Activated CD4-positive, alpha-beta T cell treated with anti-CD3 and anti-CD28 coated beads for 36 hours (primary cell): ENCODE results near the gene EMP2. TPM values are rescaled to one million over a fixed set of nuclear protein-coding genes. Genes with fewer than 3 reads are reported as not detected.
A peak's percentile ranks its signal among the peaks of the same experiment; 100 is the strongest.

Experiments used
- ATAC-seq: fragments of 200-7000 bp; cut with Tn5 transposase; one replicate; pipeline ENCODE4 v1.10.0; 2021; ENCODE audit warnings: mild to moderate bottlenecking, moderate library complexity
- CTCF ChIA-PET: fragments of 350-600 bp; sonication (Branson Sonifier 250); formaldehyde crosslinking; loops from one replicate; lab custom pipeline; 2021; ENCODE audit warnings: antibody characterized with exemption; lab: Charles Lee
- POLR2A ChIA-PET: fragments of 350-600 bp; sonication (Branson Sonifier 250); formaldehyde crosslinking; loops from one replicate; lab custom pipeline; 2021; ENCODE audit warnings: antibody characterized with exemption, inconsistent platforms; lab: Charles Lee
- DNase-seq: peaks from one replicate; pipeline ENCODE4 v3.0.0-alpha.2; 2020
- H3K27ac Mint-ChIP-seq: one replicate; pipeline ENCODE4 v1.8.0; 2021; ENCODE audit warnings: mixed read lengths
- H3K27me3 Mint-ChIP-seq: one replicate; pipeline ENCODE4 v1.8.0; 2021; ENCODE audit warnings: mixed read lengths
- H3K36me3 Mint-ChIP-seq: one replicate; pipeline ENCODE4 v1.8.0; 2021; ENCODE audit warnings: low read depth, mixed read lengths
- H3K4me1 Mint-ChIP-seq: one replicate; pipeline ENCODE4 v1.8.0; 2021; ENCODE audit warnings: mixed read lengths
- H3K4me3 Mint-ChIP-seq: one replicate; pipeline ENCODE4 v1.8.0; 2021; ENCODE audit warnings: mild to moderate bottlenecking, moderate library complexity, mixed read lengths
- H3K9me3 Mint-ChIP-seq: one replicate; pipeline ENCODE4 v1.8.0; 2021; ENCODE audit warnings: low read depth, mixed read lengths
- intact Hi-C, 2 experiments: fragments of 100-400 bp; cut with DNase I in 1 of 2; cut with micrococcal nuclease in 1 of 2; formaldehyde crosslinking; loops; one replicate each; pipeline versions ENCODE4 v1.14.2 to v1.15.1; 2022 to 2024; cut with DNase I, micrococcal nuclease
- total RNA-seq, 2 experiments: library from RNA; stranded (reverse); gene quantifications; one replicate each; pipeline ENCODE4 v1.2.3, GENCODE V29; 2021

Gene EMP2
- total RNA-seq, 2 experiments from 2014 or later: not detected

DNA sequence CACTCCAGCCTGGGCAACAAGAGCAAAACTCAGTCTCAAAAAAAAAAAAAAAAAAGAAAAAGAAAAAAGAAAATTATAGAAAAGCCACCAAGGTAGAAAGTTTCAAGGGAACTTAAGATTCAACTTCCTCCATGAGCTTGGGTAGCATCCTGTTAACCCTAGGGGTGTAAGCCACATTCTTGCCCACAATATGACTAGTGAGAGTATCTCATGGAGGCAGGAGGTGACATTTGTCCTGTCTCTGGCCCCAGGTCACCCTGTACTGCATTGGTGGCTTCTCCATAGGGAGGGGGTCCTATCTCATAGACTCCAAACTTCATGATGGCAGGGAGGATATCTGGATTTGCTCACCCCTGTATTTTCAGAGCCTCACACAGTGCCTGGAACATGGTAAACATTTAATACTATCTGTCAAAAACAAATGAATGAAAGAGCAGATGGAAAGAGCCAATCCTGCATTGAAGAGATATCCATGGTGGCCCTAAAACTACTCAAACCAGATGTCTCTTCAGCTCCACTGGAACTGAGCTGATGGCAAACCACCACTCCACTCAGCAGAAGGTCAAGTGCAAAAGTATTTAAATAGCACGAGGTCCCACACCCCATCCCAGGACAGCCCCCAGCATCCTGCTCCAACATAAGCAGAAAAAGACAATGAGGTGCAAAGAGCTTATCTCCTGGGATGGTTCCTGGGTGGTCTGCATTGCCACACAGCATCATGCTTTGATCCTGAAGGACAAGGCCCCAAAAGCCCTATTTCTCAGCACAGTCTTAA lies 50.3 kb downstream of the EMP2 start:
- no peak overlapping the region for H3K27ac Mint-ChIP-seq
- H3K36me3 Mint-ChIP-seq: no peaks in the 10 kb centered on the region
- H3K9me3 Mint-ChIP-seq: no peaks in the 10 kb centered on the region
- ChIA-PET POLR2A (interaction anchor here (0.6 kb wide), 1 partner anchor 47 kb away, joined by 3 read pairs; no protein-coding TSS in a partner anchor), CTCF (interaction anchor here (0.5 to 2.2 kb wide), 3 partner anchors 9 to 210 kb away, joined by 3 to 7 read pairs (median 3); no protein-coding TSS in a partner anchor)
- ATAC-seq (no peak), DNase-seq (no peak)
- no peaks in the 10 kb centered on the region for H3K27me3 Mint-ChIP-seq
- no peak overlapping the region for H3K4me3 Mint-ChIP-seq
- H3K4me1 Mint-ChIP-seq: no peaks in the 10 kb centered on the region
- intact Hi-C loops: no loop called here

DNA sequence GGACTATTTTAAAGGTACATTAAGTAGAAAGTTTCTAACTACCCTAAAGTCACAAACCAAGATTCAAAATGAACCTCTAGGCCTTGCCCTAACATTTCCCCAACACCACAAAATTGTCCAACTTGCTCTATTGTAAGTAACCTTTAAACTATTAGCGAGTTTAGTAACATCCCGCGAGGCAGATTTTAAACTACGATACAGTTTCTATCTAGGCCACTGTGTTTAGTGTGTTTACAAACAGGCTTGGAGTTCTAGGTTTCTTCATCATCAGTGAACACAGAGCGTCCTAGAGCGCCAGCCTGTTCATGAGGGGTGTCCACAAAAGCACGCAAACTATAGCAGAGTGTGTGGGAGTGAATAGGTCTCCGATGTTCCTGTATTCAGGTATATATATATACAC lies 51.8 kb downstream of the EMP2 start:
- intact Hi-C loops: no loop called here
- ChIA-PET POLR2A (no interaction called here), CTCF (no interaction called here)
- no peak overlapping the region for H3K27ac Mint-ChIP-seq
- no peaks in the 10 kb centered on the region for H3K27me3 Mint-ChIP-seq
- no peaks in the 10 kb centered on the region for H3K4me1 Mint-ChIP-seq
- ATAC-seq: no peak
- H3K36me3 Mint-ChIP-seq: no peaks in the 10 kb centered on the region
- no peak overlapping the region for H3K4me3 Mint-ChIP-seq
- no peaks in the 10 kb centered on the region for H3K9me3 Mint-ChIP-seq
- no peak for DNase-seq

DNA sequence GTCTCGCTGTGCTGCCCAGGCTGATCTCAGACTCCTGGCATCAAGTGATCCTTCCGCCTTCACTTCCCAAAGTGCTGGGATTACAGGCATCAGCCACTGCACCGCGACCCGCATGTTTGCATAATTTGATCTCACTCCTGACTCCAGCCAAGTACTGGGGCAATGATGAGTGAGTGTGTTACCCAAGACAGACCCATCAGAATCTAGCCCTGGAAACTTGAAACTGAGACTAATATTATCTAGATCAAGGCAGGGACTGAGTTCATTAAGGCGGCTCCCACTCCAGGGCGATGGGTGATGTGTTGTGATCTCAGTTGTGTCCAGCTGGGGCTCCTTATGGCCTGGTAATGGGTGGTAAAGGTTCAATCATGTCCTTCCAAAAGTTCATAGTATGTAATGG lies 53.4 kb downstream of the EMP2 start:
- Mint-ChIP-seq H3K27ac (no peak overlapping the region), H3K9me3 (no peaks in the 10 kb centered on the region), H3K4me1 (no peaks in the 10 kb centered on the region), H3K4me3 (no peak overlapping the region), H3K36me3 (no peaks in the 10 kb centered on the region), H3K27me3 (no peaks in the 10 kb centered on the region)
- no peak for DNase-seq
- no peak for ATAC-seq
- intact Hi-C loops: no loop called here
- POLR2A ChIA-PET: no interaction called here
- CTCF ChIA-PET: interaction anchor here (1.0 to 1.1 kb wide), 2 partner anchors 12 to 210 kb away, joined by 3 to 4 read pairs; no protein-coding TSS in a partner anchor

DNA sequence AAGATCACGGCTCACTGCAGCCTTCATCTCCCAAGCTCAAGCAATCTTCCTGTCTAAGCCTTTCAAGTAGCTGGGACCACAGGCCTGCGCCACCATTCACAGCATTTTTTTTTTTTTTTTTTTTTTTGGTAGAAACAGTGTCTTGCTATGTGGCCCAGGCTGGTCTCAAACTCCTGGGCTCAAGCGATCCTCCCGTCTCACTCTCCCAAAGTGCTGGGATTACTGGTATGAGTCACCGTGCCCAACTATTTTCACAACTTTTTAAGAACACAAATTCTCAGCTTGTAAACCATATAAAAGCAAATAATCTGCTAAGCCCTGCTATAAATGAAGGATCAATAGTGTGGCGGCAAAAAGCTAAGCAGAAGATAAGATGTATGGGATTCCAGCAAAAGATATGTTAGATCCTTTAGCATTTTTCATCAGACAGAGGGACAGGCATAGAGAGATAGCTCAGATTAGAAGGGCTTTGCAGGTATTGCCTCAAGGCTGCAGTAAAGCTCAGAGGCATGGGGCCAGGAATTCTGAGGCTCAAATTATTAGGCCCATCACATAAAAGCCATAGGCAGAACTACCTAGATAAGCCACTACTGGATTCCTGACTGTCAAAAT lies 55.1 kb downstream of the EMP2 start:
- Mint-ChIP-seq H3K27ac (no peak overlapping the region), H3K4me3 (no peak overlapping the region), H3K27me3 (no peaks in the 10 kb centered on the region), H3K9me3 (no peaks in the 10 kb centered on the region), H3K4me1 (peaks cover 2% of the 10 kb centered on the region), H3K36me3 (no peaks in the 10 kb centered on the region)
- ATAC-seq (no peak), DNase-seq (no peak)
- ChIA-PET POLR2A (no interaction called here), CTCF (interaction anchor here (0.5 to 1.0 kb wide), 2 partner anchors 10 to 26 kb away, joined by 3 to 4 read pairs; no protein-coding TSS in a partner anchor)
- intact Hi-C loops: no loop called here

DNA sequence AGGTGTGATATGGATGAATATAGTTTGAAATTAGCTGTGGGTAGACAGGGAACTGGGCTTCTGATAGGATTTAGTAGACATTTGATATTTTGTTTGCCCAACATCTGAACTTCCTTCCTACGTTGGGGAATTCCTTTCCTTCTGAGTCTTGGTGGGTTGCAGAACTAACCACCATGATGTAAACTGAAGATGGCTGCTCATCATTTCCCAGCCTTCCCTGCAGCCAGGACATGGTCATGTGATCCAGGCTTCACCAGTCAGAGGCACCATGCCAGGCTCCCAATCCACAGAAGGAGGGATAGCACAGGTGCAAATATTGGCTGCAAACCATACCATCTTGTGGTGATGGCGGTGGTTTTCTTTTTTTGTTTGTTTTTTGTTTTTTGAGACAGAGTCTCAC lies 57.4 kb downstream of the EMP2 start:
- Mint-ChIP-seq H3K27ac (no peak overlapping the region), H3K27me3 (peaks cover 3% of the 10 kb centered on the region), H3K4me3 (no peak overlapping the region), H3K4me1 (peaks cover 2% of the 10 kb centered on the region), H3K9me3 (no peaks in the 10 kb centered on the region), H3K36me3 (no peaks in the 10 kb centered on the region)
- CTCF ChIA-PET: interaction anchor here (0.9 to 2.6 kb wide), 9 partner anchors 8 to 339 kb away, joined by 3 to 8 read pairs (median 4); partner anchors contain the start of gene EMP2
- POLR2A ChIA-PET: no interaction called here
- no peak for ATAC-seq
- intact Hi-C loops: no loop called here
- DNase-seq: no peak

DNA sequence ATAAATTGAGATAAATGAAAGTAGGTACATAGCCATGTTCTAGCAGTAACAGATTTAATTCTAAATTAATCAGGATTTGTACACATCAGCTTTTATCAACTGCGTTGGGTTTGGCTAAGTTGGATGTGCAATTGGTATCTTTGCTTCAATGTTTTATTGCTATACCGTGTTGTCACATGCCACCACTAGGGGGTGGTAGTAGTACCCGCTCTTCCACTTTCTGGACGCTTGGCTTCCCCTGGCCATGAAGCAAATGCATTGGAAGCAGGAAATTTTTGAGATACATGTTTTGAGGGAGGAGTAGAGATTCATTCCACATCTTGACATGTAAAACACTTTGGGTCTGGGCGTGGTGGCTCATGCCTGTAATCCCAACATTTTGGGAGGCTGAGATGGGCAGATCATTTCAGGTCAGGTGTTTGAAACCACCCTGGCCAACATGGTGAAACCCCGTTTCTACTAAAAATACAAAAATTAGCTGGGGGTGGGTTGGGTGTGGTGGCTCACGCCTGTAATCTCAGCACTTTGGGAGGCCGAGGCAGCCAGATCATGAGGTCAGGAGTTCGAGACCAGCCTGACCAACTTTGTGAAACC lies 58.6 kb downstream of the EMP2 start:
- POLR2A ChIA-PET: no interaction called here
- intact Hi-C loops: loop anchor here in 1 of 2 experiments (1.0 kb wide), 2 partner anchors 216 to 397 kb away; no protein-coding TSS in a partner anchor

DNA sequence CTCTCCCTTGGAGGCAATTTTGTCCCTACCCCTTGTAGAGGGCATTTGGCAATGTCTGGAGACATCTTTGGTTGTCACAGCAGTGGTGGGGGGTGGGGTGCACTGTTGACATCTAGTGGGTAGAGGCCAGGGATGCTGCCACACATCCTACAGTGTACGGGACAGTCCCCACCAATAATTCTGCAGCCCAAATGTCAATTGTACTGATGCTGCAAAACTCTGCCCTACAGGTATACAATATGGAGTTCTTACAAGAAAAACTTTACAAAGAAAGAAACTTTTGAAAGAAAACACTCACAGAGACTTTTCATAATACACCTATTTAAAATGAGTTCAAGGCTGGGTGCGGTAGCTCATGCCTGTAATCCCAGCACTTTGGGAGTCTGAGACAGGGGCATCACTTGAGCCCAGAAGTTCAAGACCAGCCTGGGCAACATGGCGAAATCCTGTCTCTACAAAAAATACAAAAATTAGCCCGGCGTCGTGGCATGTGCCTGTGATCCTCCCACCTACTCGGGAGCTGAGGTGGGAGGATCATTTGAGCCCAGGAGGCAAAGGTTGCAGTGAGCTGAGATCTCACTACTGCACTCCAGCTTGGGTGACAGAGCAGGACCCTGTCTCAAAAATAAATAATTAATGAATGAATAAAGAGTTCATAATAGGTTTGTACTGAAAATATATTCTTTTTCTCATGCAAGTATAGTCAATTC lies 59.4 kb downstream of the EMP2 start:
- Mint-ChIP-seq H3K36me3 (no peaks in the 10 kb centered on the region), H3K9me3 (no peaks in the 10 kb centered on the region), H3K4me1 (peaks cover 2% of the 10 kb centered on the region), H3K27me3 (peaks cover 3% of the 10 kb centered on the region), H3K27ac (no peak overlapping the region), H3K4me3 (no peak overlapping the region)
- intact Hi-C loops: loop anchor here in 1 of 2 experiments (1.0 kb wide), 2 partner anchors 216 to 397 kb away; no protein-coding TSS in a partner anchor
- DNase-seq: no peak
- POLR2A ChIA-PET: no interaction called here
- CTCF ChIA-PET: interaction anchor here (0.6 to 1.5 kb wide), 14 partner anchors 10 to 397 kb away, joined by 3 to 6 read pairs (median 3); no protein-coding TSS in a partner anchor
- ATAC-seq: no peak

More for the DNA sequence above, 58.6 kb downstream of the EMP2 start:
- Mint-ChIP-seq H3K27ac (no peak overlapping the region), H3K27me3 (peaks cover 3% of the 10 kb centered on the region), H3K4me1 (peaks cover 2% of the 10 kb centered on the region), H3K4me3 (no peak overlapping the region), H3K9me3 (no peaks in the 10 kb centered on the region), H3K36me3 (no peaks in the 10 kb centered on the region)
- DNase-seq (peak; percentile 66), ATAC-seq (peak; percentile 68)
- CTCF ChIA-PET: interaction anchor here (0.6 to 2.6 kb wide), 17 partner anchors 9 to 396 kb away, joined by 3 to 8 read pairs (median 3); no protein-coding TSS in a partner anchor

DNA sequence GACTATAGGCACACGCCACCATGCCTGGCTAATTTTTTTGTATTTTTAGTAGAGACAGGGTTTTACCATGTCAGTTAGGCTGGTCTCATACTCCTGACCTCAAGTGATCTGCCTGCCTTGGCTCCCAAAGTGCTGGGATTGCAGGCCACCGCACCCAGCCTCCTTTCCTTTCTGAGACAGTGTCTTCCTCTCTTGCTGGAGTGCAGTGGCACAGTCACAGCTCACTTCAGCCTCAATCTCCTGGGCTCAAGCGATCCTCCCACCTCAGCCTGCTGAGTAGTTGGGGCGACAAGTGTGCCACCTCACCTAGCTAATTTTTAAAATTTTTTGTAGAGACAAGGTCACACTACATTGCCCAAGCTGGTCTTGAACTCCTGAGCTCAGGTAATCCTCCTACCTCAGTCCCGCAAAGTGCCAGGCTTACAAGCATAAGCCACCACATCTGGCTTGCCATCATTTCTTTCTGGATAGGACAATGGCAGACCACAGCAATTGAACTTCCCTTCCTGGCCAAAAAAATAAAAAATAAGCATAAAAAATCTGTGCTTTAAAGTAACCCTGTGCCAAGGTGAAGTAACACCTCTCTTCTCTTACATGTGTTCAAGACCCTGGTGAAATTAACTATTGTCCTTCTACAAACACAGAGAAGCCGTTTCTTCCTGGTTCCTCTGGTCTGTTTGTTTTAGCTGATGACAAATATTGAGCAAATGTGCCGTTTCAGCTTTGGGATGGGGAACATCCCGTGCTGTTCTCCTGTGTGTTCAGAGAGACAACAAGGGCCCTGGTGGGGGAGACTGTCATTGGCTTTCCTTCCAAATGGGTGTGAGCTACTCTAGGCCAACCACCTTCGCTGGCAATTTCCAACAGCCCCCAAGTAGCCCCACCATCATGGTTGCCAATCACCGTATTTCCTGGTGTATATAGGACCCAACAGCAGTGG lies 60.2 kb downstream of the EMP2 start:
- no peak overlapping the region for H3K27ac Mint-ChIP-seq
- ChIA-PET CTCF (interaction anchor here (0.9 to 1.5 kb wide), 3 partner anchors 8 to 398 kb away, joined by 3 read pairs; no protein-coding TSS in a partner anchor), POLR2A (no interaction called here)
- peaks cover 2% of the 10 kb centered on the region for H3K4me1 Mint-ChIP-seq
- H3K9me3 Mint-ChIP-seq: no peaks in the 10 kb centered on the region
- H3K4me3 Mint-ChIP-seq: no peak overlapping the region
- ATAC-seq: no peak
- peaks cover 3% of the 10 kb centered on the region for H3K27me3 Mint-ChIP-seq
- intact Hi-C loops: no loop called here
- no peaks in the 10 kb centered on the region for H3K36me3 Mint-ChIP-seq
- no peak for DNase-seq

DNA sequence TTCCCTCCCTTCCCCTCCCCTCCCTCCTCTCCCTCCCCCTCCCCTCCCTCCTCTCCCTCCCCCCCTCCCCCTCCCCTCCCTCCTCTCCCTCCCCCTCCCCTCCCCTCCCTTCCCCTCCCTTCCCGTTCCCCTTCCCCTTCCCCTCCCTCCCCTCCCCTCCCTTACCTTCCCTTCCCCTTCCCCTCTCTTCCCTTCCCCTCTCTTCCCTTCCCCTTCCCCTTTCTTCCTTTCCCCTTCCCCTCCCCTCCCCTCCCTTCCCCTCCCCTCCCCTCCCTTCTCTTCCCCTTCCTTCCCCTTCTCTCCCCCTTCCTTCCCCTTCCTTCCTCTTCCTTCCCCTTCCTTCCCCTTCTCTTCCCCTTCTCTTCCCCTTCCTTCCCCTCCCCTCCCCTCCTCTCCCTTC lies 61.1 kb downstream of the EMP2 start:
- Mint-ChIP-seq H3K4me3 (no peak overlapping the region), H3K27me3 (peaks cover 3% of the 10 kb centered on the region), H3K36me3 (no peaks in the 10 kb centered on the region), H3K4me1 (peaks cover 3% of the 10 kb centered on the region), H3K9me3 (no peaks in the 10 kb centered on the region), H3K27ac (no peak overlapping the region)
- ChIA-PET CTCF (no interaction called here), POLR2A (no interaction called here)
- intact Hi-C loops: no loop called here
- ATAC-seq: no peak
- no peak for DNase-seq

DNA sequence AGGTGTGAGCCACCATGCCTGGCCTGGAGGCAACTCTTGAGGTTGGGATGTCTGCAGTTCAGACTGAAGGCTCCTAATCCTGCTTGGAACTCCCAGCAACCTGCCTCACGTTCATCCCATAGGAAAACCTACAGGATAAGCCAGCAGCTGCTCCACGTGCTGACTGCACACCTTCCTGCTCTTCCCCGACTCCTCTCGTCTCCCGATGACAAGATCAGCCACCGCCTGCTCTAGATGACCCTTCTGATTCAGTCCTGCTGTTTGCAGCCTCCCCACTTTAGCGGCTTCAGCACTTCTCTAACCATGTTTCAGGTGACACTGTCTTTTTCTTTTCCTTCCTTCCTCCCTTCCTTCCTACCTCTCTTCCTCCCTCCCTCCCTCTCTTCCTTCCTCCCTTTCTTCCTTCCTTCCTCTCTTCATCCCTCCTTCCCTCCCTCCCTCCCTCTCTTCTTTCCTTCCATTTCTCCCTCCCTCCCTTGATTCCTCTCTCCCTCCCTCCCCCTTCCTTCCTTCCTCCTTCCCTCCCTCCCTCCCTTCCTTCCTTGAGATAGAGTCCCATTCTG lies 61.8 kb downstream of the EMP2 start:
- ChIA-PET POLR2A (no interaction called here), CTCF (no interaction called here)
- Mint-ChIP-seq H3K4me3 (no peak overlapping the region), H3K27ac (no peak overlapping the region), H3K36me3 (no peaks in the 10 kb centered on the region), H3K4me1 (peaks cover 3% of the 10 kb centered on the region), H3K9me3 (no peaks in the 10 kb centered on the region), H3K27me3 (peaks cover 3% of the 10 kb centered on the region)
- intact Hi-C loops: no loop called here
- ATAC-seq (no peak), DNase-seq (no peak)
